Anterior cingulate cortex (tissue), 58 donors: ENCODE measurements around the gene CMKLR1.

ENCODE experiments used
- DNase-seq, 58 donors: peaks; one replicate each; lab custom pipeline; 2025; lab: John Stamatoyannopoulos, UW

CMKLR1 gene

DNA sequence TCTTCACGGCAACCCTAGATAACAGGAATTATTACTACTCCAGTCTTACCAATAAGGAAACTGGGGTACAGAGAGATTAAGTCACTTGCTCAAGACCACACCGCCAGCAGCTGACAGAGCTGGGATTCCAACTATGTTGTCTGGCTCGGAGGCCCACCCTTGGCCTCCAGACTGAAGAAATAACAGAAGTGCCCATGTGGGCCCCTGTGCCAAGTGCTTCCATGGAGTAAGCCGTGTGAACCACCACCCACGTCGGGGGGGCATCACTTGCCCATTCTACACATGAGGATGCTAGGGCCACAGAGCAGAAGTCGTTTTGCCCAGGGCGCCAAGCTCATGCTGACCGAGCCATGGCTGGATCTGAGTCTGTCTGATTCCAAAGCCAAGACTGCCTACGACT lies 926 bp upstream of the CMKLR1 start:
- DNase-seq, result peak in 3 of 58 donors; percentile 5 to 41 (median 8)

DNA sequence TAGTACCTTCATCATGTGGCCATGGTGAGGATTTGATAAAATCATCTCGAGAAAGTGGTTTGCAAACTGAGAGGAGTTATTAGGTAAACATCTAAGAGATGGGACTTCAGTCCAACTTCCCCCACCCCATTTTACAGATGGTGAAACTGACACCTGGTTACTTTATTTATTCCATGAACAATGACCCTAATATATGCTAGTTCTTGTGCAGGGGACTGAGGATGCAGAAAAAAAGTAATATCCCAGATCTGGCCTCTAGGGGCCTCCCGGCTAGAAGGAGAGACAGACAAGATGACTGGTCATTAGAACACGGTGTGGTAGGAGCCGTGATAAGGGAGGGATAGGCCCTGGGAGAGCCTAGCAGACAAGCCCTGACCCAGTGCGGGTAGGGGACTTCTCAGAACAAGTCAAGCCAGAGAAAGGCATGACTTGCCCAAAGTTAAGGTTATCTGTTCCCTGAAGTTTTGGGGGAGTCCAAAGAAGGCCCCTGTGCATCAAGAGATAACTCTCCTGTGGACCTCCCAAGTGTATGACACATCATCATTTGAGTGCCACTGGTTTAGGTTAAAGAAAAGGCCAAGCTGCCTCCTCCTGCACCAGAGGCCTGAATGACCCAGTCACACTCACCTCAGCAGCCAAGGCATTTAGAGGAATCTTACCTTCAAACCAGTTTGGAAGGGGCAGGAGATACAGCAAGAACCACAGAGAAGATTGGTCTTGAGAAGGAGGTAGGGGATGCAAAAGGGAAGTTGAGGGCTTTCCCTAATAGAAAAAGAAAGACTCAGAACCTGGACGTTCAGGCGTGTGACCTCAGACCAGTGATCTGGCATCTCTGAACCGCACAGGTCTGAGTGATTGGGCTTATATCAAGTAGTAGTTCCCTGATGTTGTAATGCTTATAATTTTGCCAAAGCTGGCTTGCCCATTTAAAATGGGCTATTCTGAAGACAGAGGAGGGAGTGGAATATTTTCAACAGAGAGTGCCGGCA lies 1.6 kb downstream of the CMKLR1 start:
- DNase-seq, result no peak

DNA sequence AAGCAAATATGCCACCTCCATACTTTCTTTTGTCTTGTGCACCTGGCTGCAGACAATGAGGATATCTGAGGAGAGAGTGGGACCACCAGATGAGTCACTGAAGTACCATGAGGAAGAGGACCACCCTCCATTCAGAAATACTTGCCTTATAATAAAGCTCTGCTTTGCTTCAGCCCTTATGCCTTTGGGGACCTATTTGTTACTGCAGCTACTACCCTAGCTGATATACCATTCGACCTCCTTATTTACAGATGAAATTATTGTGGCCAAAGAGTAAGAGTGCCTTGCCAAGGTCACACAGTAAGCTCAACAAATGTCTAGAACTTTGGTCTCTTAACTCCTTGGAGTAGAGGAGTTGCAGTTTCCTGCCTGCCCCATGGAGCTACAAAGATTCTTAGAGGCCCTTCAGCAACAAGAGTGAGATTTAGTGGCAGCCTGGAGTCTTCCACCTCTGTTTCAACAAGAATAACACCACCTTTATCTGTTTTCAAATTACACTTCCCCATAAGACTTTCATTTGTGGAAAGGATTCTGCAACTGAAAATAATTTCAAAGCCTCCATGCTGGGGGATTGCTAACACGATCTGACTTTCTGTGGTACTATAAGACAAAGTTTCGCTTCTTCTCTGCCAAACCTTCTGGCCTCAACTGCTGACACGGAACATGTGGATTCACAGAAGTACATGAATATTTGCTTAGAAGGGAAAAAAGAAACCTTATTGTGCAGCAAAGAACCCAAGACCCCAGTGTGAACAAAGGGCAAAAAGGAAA lies 3.6 kb downstream of the CMKLR1 start:
- DNase-seq, result peak in 2 of 58 donors; percentile 6 to 16

DNA sequence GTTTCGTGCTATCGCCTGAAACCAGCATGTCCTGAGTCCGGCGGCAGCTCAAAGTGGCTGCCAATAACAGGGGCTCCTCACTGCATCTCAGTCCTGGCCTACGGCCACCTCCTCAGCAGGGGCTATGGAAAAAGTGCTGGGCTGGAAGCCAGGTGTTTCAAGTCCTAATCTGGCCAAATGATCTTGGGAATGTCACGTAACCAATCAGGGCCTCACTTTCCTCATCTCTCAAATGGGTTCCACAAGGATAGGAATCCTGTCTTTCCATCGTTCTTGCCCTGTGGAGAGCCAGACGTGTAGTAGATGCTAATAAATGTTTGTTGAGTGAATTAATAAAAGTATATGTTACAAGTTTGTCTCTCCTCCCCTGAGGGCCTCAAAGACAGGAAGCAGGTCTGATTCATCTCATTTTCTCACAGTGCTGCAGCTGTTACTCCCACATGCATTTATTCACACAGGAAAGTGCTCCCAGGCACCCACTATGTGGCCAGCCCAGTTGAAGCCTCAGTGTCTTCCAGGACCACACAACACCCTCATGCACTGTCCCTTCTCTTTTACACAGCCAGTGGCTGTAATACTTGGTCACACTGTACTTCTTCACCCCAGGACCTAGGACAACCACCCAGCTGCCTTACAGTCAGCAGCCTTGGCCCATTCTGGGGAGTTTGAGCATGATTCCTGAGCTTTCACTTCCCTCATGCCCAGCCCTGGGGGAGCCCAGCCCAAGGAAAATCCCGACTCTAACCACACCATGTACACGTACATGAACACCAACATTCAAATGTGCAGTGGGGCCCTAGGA lies 5.0 kb downstream of the CMKLR1 start:
- peak in 3 of 58 donors; percentile 19 to 31 (median 24) for DNase-seq

DNA sequence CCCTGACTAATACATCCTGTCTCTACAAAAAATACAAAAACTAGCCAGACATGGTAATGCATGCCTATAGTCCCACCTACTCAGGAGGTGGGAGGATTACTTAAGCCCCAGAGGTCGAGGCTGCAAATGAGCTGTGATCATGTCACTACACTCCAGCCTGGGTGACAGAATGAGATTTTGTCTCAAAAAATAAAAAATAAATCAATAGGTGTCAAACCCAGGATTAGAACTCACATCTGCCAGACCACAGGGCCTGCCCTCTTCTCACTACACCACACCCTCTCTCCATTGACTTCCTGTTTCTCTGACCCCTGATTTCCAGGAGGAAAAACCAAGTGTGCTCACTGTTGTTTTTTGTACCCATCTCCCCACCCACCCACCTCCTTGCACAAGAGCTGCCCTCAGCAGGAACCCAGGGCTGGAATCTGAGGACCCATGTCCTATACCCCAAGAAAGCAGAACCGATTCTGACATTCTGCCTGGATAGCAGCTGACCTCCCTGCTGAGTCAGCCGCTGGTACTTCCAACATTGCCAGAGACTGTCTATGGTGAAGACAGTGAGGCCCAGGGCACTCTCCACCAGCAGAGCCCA lies 6.2 kb downstream of the CMKLR1 start:
- peak in 21 of 58 donors; percentile 14 to 60 (median 19) for DNase-seq

DNA sequence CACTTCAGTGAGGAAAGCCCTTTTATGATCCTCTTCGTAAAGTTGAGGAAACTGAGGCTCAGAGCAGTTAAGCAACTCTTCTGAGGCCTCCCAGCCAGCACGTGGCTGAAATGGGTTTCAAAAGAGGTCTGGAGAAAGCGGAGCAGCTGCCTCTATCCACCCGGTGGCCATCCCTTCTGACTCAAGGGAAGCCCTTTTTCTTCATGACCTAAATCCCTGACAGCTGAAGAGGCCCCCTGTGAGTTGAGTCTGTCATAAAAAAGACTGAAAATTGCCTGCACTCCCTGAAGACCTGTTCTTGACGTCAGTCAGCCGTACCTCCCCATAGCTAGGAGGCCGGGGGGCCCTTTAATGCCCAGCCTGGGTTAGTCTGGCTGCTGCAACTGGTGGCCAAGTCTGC lies 10.7 kb downstream of the CMKLR1 start:
- no peak for DNase-seq

DNA sequence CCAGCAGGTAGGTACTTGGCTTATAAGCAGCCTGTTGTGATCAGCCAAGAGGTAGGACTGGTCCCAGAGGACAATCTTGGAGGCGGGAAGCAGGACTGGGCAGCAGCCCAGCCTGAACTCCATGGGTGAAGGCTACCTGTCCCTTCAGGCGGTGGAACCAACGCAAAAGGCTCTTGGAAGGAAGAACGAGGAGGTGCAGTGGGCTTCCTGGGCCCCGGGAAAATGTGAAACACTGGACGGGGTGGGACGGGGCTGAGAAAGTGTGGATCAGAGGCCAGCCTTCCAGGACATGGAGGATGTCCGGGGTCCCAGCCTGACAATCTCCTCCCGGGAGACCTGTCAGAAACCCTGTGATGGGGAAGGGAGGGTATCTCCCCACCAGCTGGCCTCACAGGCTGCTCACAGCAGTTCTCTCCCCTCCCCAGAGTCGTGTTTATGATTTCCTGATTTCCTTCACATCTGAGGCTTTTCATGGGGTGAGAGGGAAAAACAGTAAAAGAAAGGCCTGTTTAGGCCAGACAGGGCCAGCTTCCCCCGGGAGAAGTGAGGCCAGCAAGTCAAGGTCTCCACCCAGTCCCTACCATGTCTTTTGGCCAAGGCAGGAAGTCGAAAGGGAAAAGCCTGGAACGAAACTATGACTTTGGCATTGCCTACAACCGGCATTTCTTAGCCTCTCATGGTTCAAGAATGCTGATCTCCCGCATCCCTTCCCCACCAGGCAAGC lies 11.3 kb downstream of the CMKLR1 start:
- DNase-seq, result no peak

DNA sequence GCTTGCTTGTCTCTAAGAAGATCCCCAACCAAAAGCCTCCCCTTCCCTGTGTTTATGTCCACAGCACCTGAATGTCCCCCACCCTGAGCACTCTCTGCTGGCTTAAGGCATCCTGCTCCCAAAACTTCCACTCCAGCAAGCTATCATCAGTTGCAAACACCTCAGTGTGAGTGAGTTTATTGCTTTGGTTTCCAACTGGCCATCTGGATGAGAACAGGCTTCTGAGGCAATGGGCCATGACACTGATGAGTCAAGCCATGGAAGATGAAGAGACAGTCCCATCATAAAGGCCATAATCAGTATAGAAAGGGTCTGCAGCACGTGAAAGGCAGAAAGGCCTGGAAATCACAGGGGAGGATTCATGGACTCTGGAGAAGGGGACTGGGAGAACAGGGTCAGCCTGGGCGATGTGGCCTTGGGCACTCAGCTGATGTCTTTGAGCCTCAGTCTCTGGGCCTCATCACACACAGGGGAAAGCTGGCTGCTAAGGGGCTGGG lies 12.8 kb downstream of the CMKLR1 start:
- no peak for DNase-seq

DNA sequence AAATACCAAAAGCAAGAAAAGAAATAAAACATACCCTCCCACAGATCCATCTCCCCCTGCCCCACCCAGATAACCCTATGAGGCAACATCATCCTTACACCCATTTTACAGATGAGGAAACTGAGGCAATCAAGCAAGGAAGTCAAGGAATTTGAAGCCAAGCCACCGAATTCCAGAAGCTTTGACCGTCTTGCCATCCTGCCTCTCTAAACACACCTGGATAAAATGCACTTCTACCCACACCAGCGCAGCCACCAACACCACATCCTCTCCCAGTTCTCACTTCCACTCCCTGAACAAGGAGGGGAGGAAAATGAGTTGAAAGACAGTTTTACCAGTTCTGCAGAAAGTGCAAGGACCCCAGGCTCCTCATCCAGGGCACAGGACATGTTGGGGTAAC lies 13.6 kb downstream of the CMKLR1 start:
- no peak for DNase-seq

DNA sequence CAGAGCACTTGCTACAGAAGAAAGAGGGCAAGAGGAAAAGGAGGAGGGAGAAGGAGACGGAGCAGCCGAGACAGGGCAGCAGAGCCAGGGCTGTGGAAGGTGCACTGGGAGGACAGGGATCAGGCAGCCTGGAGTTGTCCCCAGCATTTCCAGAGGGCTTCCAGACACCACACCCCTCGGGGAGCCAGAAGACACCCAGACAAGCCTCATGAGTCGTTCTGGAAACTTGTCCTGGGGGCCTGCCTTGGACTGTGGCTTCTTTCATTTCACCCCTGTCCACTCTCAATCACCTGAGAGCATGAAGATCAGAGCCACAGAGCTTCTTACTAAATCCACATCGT lies 14.1 kb downstream of the CMKLR1 start:
- DNase-seq, result no peak

DNA sequence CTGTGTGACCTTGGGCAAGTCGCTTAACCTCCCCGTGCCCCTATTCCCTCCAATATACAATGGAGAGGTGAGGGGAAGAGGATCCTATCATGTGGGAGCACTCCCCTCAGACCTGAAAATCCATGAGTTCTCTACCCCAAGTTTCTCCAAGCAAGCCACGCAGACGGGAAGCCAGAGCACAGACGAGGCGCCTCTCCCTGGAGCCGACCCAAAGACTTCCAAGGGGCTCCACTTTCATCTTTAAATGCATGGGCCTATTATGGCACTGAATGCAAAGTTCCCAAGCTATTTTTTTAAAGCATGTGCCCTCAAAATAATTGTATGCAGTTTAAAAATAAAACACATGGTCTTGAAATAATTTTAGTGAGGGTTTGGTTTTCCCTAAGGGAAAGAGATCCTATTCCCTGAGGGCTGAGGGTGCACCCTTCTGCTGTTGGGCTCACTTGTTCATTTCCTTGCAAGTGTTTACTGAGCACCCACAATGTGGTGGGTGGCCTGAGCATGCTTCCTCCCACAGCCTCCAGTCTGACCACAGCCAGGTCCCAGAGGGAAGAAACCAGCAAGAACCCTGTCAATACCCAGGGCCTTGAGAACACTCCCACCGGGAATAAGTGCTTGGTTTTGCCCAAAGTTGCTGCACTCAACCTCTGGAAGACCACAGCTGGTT lies 14.6 kb downstream of the CMKLR1 start:
- peak in 1 of 58 donors; percentile 8 for DNase-seq

DNA sequence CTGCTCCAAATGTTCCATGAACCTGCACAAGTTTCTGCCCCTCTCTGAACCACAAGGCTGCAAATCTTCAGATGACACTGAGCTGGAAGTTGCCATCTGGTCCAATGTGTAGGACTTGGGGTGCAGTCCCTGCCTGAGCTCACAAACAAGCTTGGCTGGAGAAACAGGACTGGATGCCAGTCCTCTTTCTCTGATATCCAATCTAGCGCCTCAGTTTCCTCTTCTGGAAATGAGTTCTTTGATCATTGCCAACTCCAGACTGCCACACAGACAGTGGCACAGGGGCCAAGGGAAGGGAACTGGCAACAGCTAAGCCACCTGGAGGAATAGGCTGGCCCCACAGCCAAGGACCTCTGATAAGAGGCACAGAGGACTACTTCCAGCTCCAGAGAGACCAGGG lies 15.5 kb downstream of the CMKLR1 start:
- DNase-seq, result no peak

DNA sequence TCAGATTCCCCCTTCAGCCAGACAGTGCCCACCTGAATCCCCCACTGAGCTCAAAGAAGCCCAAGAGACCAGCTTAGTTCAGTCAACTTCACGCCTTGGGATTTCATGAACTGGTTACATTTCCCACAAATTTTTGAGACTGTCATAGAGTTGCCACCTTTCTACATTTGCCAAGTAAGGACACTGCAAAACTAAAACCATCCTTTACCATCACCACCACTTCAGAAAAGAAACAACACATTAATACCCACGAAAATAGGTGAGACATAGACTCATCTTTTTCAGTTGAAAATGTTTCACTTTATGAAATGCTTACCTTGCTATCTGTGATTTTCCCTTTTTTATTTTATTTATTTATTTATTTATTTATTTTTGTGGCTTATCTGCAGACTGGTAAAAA lies 16.1 kb downstream of the CMKLR1 start:
- no peak for DNase-seq

DNA sequence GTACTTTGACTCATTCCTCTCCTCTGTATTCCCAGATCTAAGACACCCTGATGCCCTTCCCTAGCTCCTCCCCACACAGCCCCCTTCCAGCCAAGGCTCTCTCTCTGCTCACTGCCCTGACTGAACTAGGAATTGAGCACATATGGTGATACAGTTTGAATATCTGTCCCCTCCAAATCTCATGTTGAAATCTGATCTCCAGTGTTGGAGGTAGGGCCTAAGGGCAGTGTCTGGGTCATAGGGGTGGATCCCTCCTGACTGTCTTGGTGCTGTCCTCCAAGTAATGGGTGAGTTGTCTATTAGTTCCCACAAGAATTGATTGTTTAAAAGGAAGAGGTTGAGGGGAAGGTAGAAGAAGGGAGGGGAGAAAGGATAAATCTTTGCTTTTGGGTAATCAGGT lies 17.4 kb downstream of the CMKLR1 start:
- no peak for DNase-seq

DNA sequence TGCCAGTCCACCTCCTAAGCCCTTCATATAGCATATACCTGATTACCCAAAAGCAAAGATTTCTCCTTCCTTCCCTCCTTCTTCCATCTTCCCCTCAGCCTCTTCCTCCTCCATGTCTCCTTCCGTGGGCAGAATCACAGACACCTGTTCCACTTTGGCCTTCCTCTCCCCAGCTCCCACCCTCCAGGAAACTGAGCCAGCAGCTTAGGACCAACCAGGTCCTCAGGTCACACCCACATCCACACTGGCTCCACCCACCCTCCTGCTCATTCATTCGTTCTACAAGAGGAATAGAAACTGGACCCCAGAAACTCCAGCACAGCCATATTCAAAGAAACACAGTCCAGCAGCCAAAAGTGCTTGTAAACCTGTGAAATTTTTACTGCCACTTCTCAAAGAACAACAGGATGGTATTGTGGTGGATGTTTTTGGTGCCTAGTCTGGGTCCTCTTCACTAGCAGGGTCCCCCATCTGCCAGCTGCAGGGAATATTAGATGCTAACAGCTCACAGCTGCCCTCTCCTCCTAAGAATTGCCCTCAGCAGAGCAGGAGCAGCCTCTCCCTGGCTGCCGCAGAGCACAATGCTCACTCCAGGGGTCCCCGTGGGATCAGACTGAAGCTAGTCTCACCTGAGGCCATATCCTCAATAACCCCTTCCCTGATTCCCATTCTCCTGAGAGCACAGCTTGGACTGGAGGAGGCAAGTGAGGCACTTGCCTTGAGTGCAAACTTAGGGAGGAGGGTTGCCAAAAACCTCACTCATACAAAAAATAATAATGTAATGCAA lies 18.4 kb downstream of the CMKLR1 start:
- no peak for DNase-seq

DNA sequence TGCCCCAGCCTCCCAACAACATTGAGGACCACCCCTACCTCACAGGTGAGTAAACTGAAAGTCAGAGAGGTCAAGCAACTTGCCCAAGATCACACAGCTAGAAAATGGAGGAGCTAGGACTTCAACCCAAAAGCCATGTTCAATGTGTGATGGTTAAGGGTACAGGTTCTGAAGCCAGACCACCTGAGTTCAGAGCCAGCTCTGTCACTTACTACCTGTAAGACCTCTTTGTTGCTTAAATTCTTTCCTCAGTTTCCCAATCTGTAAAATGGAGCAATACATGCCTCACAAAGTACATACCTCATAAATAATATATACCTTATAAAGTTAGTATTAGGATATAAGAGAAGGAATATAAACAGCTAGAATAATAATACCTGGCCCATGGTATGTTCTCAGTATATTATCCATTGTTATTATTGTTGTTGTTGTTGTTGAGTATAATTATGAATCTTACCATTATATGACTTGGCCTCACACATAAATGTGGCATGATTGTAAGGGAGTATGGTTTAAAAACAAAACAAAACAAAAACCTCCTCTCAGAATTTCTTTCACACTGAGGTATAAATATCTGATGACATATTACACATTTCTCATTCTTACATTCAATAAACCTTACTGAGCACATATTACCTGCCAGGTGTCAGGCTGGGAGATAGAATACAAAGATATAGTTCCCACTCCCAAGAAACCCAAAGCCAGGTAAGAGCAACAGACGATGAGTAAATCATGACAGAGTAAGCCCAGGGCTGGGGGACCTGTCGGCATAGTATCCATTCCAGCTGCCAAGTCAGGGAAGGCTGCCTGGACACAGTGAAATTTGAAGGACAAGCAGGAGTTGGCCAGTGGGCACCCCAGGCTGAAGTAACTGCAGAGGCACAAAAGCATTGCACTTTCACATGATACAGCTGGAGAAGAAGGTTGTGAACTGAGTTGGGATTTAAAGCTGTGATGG lies 19.6 kb downstream of the CMKLR1 start:
- DNase-seq, result no peak
